IMR-90 (cell line): ENCODE data around the gene GOT2. TPM values are rescaled to one million over a fixed set of nuclear protein-coding genes. Genes with fewer than 3 reads are reported as not detected.

Experiments used
- ATAC-seq: fragments of 200-7000 bp; cut with Tn5 transposase; 2 replicates; pipeline ENCODE4 v1.9.1; 2020; ENCODE audit warnings: low read depth, mild to moderate bottlenecking, moderate library complexity
- BruUV-seq: library from RNA; stranded (reverse); fragments of 400-500 nt; replicated peaks from 2 replicates; lab custom pipeline; 2021; lab: Mats Ljungman, UMichigan
- CTCF ChIA-PET: fragments of 300-600 bp; formaldehyde crosslinking; extraction: SDS; loops from one replicate; lab custom pipeline; 2021; ENCODE audit warnings: antibody characterized with exemption; lab: Yijun Ruan, JAX
- POLR2A ChIA-PET: fragments of 300-600 bp; sonication (Branson Sonifier 250); formaldehyde crosslinking; loops from one replicate; lab custom pipeline; 2022; ENCODE audit warnings: antibody characterized with exemption; ENCODE audit not compliant: unreplicated experiment; lab: Charles Lee
- DNase-seq: peaks from one replicate; pipeline ENCODE4 v3.0.0; 2013
- H2AFZ ChIP-seq: replicated peaks from 2 replicates; pipeline ENCODE3; 2013; ENCODE audit warnings: low read length, mild to moderate bottlenecking; ENCODE audit not compliant: poor library complexity
- H2AK5ac ChIP-seq: 2 replicates; pipeline ENCODE4 v1.6.1; 2013; ENCODE audit warnings: low read depth, low read length, inconsistent platforms
- H2AK9ac ChIP-seq: replicated peaks from 2 replicates; pipeline ENCODE3; 2013; ENCODE audit warnings: mild to moderate bottlenecking, low read depth, low read length, moderate library complexity; ENCODE audit not compliant: poor library complexity
- H2BK120ac ChIP-seq: 2 replicates; pipeline ENCODE4 v1.6.1; 2013; ENCODE audit warnings: low read depth, low read length, inconsistent platforms
- H2BK15ac ChIP-seq: 3 replicates; pipeline ENCODE4 v1.6.1; 2013; ENCODE audit warnings: low read depth, low read length, inconsistent platforms
- H2BK20ac ChIP-seq: 2 replicates; pipeline ENCODE4 v1.6.1; 2013; ENCODE audit warnings: low read depth, mild to moderate bottlenecking, inconsistent platforms, low read length, moderate library complexity
- H2BK5ac ChIP-seq: 2 replicates; pipeline ENCODE4 v1.6.1; 2013; ENCODE audit warnings: mild to moderate bottlenecking, low read depth, low read length, inconsistent platforms; ENCODE audit not compliant: poor library complexity, severe bottlenecking
- H3K14ac ChIP-seq: replicated peaks from 2 replicates; pipeline ENCODE4 v1.6.1; 2013; ENCODE audit warnings: low read depth, low read length, inconsistent platforms
- H3K18ac ChIP-seq: 2 replicates; pipeline ENCODE4 v1.6.1; 2013; ENCODE audit warnings: low read depth, low read length, control low read depth
- H3K23ac ChIP-seq: 2 replicates; pipeline ENCODE4 v1.6.1; 2013; ENCODE audit warnings: low read depth, low read length, inconsistent platforms
- H3K27ac ChIP-seq: 2 replicates; pipeline ENCODE4 v1.5.1; 2013; ENCODE audit warnings: mild to moderate bottlenecking, control low read depth, low read length; ENCODE audit not compliant: insufficient read depth
- H3K27me3 ChIP-seq: 2 replicates; pipeline ENCODE4 v1.6.1; 2013; ENCODE audit warnings: low read length; ENCODE audit not compliant: control insufficient read depth, insufficient read depth
- H3K36me3 ChIP-seq: 2 replicates; pipeline ENCODE4 v1.6.1; 2013; ENCODE audit warnings: low read length, mixed read lengths; ENCODE audit not compliant: control insufficient read depth, insufficient read depth
- H3K4ac ChIP-seq: 2 replicates; pipeline ENCODE4 v1.6.1; 2013; ENCODE audit warnings: low read depth, low read length, inconsistent platforms
- H3K4me1 ChIP-seq: 2 replicates; pipeline ENCODE4 v1.6.1; 2013; ENCODE audit warnings: low read length, mixed read lengths; ENCODE audit not compliant: control insufficient read depth, insufficient read depth
- H3K4me2 ChIP-seq: 2 replicates; pipeline ENCODE4 v1.6.1; 2013; ENCODE audit warnings: low read depth, mild to moderate bottlenecking, control low read depth, low read length, moderate library complexity
- H3K4me3 ChIP-seq: 2 replicates; pipeline ENCODE4 v1.5.1; 2013; ENCODE audit warnings: low read depth, mild to moderate bottlenecking, control low read depth, low read length, moderate library complexity; ENCODE audit not compliant: insufficient read depth
- H3K56ac ChIP-seq: 2 replicates; pipeline ENCODE4 v1.6.1; 2013; ENCODE audit warnings: low read length, inconsistent platforms; ENCODE audit not compliant: insufficient read depth; ENCODE audit errors: extremely low read depth
- H3K79me1 ChIP-seq, 2 experiments: 2 replicates each; pipeline ENCODE4 v1.6.1; 2013; ENCODE audit warnings: low read length in 2 of 2, inconsistent platforms in 1 of 2, low read depth in 1 of 2
- H3K9ac ChIP-seq: 2 replicates; pipeline ENCODE4 v1.6.1; 2013; ENCODE audit warnings: low read depth, low read length, control low read depth
- H3K9me1 ChIP-seq: 2 replicates; pipeline ENCODE4 v1.6.1; 2013; ENCODE audit warnings: low read length, inconsistent platforms; ENCODE audit not compliant: insufficient read depth
- H3K9me3 ChIP-seq: 2 replicates; pipeline ENCODE4 v1.6.1; 2013; ENCODE audit warnings: low read length; ENCODE audit not compliant: control insufficient read depth, insufficient read depth
- H4K20me1 ChIP-seq: 2 replicates; pipeline ENCODE4 v1.6.1; 2013; ENCODE audit warnings: low read length, inconsistent platforms; ENCODE audit not compliant: insufficient read depth
- H4K5ac ChIP-seq: 2 replicates; pipeline ENCODE4 v1.6.1; 2013; ENCODE audit warnings: mild to moderate bottlenecking, low read depth, low read length, control low read depth
- H4K8ac ChIP-seq, 2 experiments: 2 replicates each; pipeline ENCODE4 v1.6.1; 2013; ENCODE audit warnings: low read depth in 2 of 2, low read length in 2 of 2, control low read depth in 1 of 2, inconsistent platforms in 1 of 2
- H4K91ac ChIP-seq: 2 replicates; pipeline ENCODE4 v1.6.1; 2013; ENCODE audit warnings: low read depth, low read length, inconsistent platforms; ENCODE audit not compliant: insufficient read depth
- BHLHE40 ChIP-seq: fragments of 150-350 bp; IDR thresholded peaks from 2 replicates; pipeline ENCODE4 v1.6.1; 2016; ENCODE audit warnings: mild to moderate bottlenecking, low read depth, low read length
- CEBPB ChIP-seq: IDR thresholded peaks from 2 replicates; pipeline ENCODE4 v1.6.1; 2012; ENCODE audit warnings: low read depth, low read length, improper control_type of control experiment
- CTCF ChIP-seq: conservative IDR thresholded peaks from 2 replicates; pipeline ENCODE4 v1.5.1; 2012; ENCODE audit warnings: mild to moderate bottlenecking, low read depth, low read length, improper control_type of control experiment
- FOS ChIP-seq: fragments of 150-350 bp; IDR thresholded peaks from 2 replicates; pipeline ENCODE4 v1.6.1; 2016; ENCODE audit warnings: low read depth, low read length
- MAFK ChIP-seq: IDR thresholded peaks from 2 replicates; pipeline ENCODE4 v1.6.1; 2012; ENCODE audit warnings: low read depth, low read length, improper control_type of control experiment
- MXI1 ChIP-seq: IDR thresholded peaks from 2 replicates; pipeline ENCODE4 v1.6.1; 2012; ENCODE audit warnings: low read depth, mild to moderate bottlenecking, low read length, moderate library complexity, borderline replicate concordance
- NFE2L2 ChIP-seq: fragments of 150-350 bp; IDR thresholded peaks from 2 replicates; pipeline ENCODE4 v1.6.1; 2016; ENCODE audit warnings: low read depth, mild to moderate bottlenecking, low read length
- POLR2A ChIP-seq: IDR thresholded peaks from 2 replicates; pipeline ENCODE4 v1.6.1; 2012; ENCODE audit warnings: mild to moderate bottlenecking, low read depth, low read length
- RAD21 ChIP-seq: IDR thresholded peaks from 2 replicates; pipeline ENCODE4 v1.6.1; 2012; ENCODE audit warnings: low read length, improper control_type of control experiment
- RCOR1 ChIP-seq: IDR thresholded peaks from 2 replicates; pipeline ENCODE4 v1.6.1; 2012; ENCODE audit warnings: mild to moderate bottlenecking, low read length, improper control_type of control experiment; ENCODE audit not compliant: insufficient replicate concordance
- USF2 ChIP-seq: fragments of 150-350 bp; IDR thresholded peaks from 2 replicates; pipeline ENCODE4 v1.6.1; 2017; ENCODE audit warnings: mild to moderate bottlenecking, antibody characterized with exemption, low read length, low read depth
- WGBS, 2 experiments: methylation state at CpG; one replicate each; pipeline versions ENCODE4 v1.1.5 to v1.1.7; 2013; ENCODE audit warnings: missing lambda C conversion rate in 2 of 2; ENCODE audit not compliant: insufficient read length in 1 of 2; ENCODE audit errors: extremely low coverage in 2 of 2; 5-methylcytosine and 5-hydroxymethylcytosine counted together
- dilution Hi-C: fragments of 300-500 bp; cut with HindIII; formaldehyde crosslinking; loops from one replicate; pipeline ENCODE4 v1.14.3; 2018; ENCODE audit warnings: low sequenced_read_pairs; ENCODE audit not compliant: unreplicated experiment
- in situ Hi-C: fragments of 300-500 bp; cut with MboI; formaldehyde crosslinking; loops from 3 replicates; pipeline ENCODE4 v1.14.3; 2019; ENCODE audit warnings: low sequenced_read_pairs, inconsistent platforms, mixed read lengths
- intact Hi-C: fragments of 100-400 bp; cut with micrococcal nuclease; formaldehyde crosslinking; loops from 2 replicates; pipeline ENCODE4 v1.10.0; 2022
- polyA plus RNA-seq, 3 experiments: library from polyadenylated mRNA; depleted of rRNA; stranded (reverse); fragments of >200 nt; gene quantifications; 2 replicates each; pipeline ENCODE4 v1.2.3, GENCODE V29; 2012; ENCODE audit warnings: low replicate concordance in 1 of 3
- total RNA-seq: library from RNA; depleted of rRNA; stranded (reverse); fragments of >200 nt; gene quantifications from 2 replicates; pipeline ENCODE4 v1.2.3, GENCODE V29; 2012

GOT2 gene
- total and polyA plus RNA-seq, 2 of the 4 experiments (the other 2 are of a cell fraction) = 50.2 to 60.2 TPM

- Histone ChIP-seq H3K14ac (no peak overlapping the region), H3K27me3 (no peaks in the 10 kb centered on the region; the same call in 1 of the 2 replicates), H3K79me1 (no peaks in the 10 kb centered on the region), H3K4me3 (no peak overlapping the region), H2AK9ac (no peak overlapping the region), H3K9me1 (no peaks in the 10 kb centered on the region), H3K4me1 (no peaks in the 10 kb centered on the region), H3K36me3 (no peaks in the 10 kb centered on the region), H4K8ac (no peak overlapping the region), H3K9me3 (peaks cover 2% of the 10 kb centered on the region; the same call in 1 of the 2 replicates), H3K18ac (no peak overlapping the region), H3K56ac (no peak overlapping the region), H4K91ac (no peak overlapping the region), H4K5ac (no peak overlapping the region), H2AFZ (no peak overlapping the region), H3K4ac (no peak overlapping the region), H2BK120ac (no peak overlapping the region), H3K23ac (no peak overlapping the region), H3K27ac (no peak overlapping the region), H2AK5ac (no peak overlapping the region), H4K20me1 (no peaks in the 10 kb centered on the region), H3K4me2 (no peak overlapping the region), H2BK15ac (no peak overlapping the region), H3K9ac (no peak overlapping the region), H2BK20ac (no peak overlapping the region), H2BK5ac (no peak overlapping the region)
- ChIA-PET CTCF (no interaction called here), POLR2A (no interaction called here)
- DNase-seq (no peak), ATAC-seq (no peak)
- intact Hi-C loops = no loop called here
- in situ Hi-C loops = no loop called here
- dilution Hi-C loops = no loop called here
- TF ChIP-seq RAD21 (no peak), FOS (no peak), USF2 (no peak), MAFK (no peak), NFE2L2 (no peak), POLR2A (no peak), CEBPB (no peak), CTCF (no peak), MXI1 (no peak), BHLHE40 (no peak), RCOR1 (no peak)
- no TSS peak for BruUV-seq
- WGBS, 2 experiments = no CpG with 5 or more reads among the region's 1 CpG
These were observed 38.7 kb downstream of the GOT2 start for GRCh38 chr16:58695368-58695767.
